HepG2 (cell line): ENCODE measurements around the gene MAML1. TPM values are rescaled to one million over a fixed set of nuclear protein-coding genes. Genes with fewer than 3 reads are reported as not detected.

Source experiments
- AKAP8 ChIP-seq: sonication (generic); formaldehyde crosslinking; IDR thresholded peaks from 2 replicates; pipeline ENCODE4 v1.5.1; 2020; ENCODE audit warnings: mild to moderate bottlenecking, missing genetic modification reagents
- BRD4 ChIP-seq: sonication (generic); formaldehyde crosslinking; IDR thresholded peaks from 2 replicates; pipeline ENCODE4 v1.4.0; 2020; ENCODE audit warnings: missing genetic modification reagents
- CBFB ChIP-seq: sonication (generic); formaldehyde crosslinking; IDR thresholded peaks from 2 replicates; pipeline ENCODE4 v1.4.0; 2020; ENCODE audit warnings: missing genetic modification reagents
- CC2D1A ChIP-seq: sonication (generic); formaldehyde crosslinking; IDR thresholded peaks from 2 replicates; pipeline ENCODE4 v1.8.1; 2023; ENCODE audit warnings: mild to moderate bottlenecking, missing genetic modification reagents
- EP300 ChIP-seq, 3 experiments: sonication (generic) in 1 of 3; formaldehyde crosslinking in 1 of 3; IDR thresholded peaks; 2 replicates each; pipeline versions ENCODE4 v1.5.1 to v1.6.1; 2011 to 2020; ENCODE audit warnings: low read depth in 2 of 3, low read length in 2 of 3, borderline replicate concordance in 1 of 3, improper control_type of control experiment in 1 of 3, mild to moderate bottlenecking in 1 of 3, missing genetic modification reagents in 1 of 3, moderate library complexity in 1 of 3
- FOXK1 ChIP-seq: sonication (generic); formaldehyde crosslinking; IDR thresholded peaks from 2 replicates; pipeline ENCODE4 v1.4.0; 2020; ENCODE audit warnings: low read depth, missing genetic modification reagents, borderline replicate concordance
- HNRNPK ChIP-seq: fragments of 200-400 bp; formaldehyde crosslinking; IDR thresholded peaks from 2 replicates; pipeline ENCODE4 v1.6.1; 2018; ENCODE audit warnings: low read length, low read depth, moderate library complexity, mild to moderate bottlenecking; ENCODE audit not compliant: poor library complexity, severe bottlenecking
- JUN ChIP-seq: sonication (generic); formaldehyde crosslinking; IDR thresholded peaks from 2 replicates; pipeline ENCODE4 v1.4.0; 2020; ENCODE audit warnings: mild to moderate bottlenecking, missing genetic modification reagents
- KLF16 ChIP-seq, 2 experiments: sonication (generic) in 1 of 2; formaldehyde crosslinking in 1 of 2; IDR thresholded peaks; 2 replicates each; pipeline versions ENCODE4 v1.6.1 to v1.8.0; 2016 to 2023; ENCODE audit warnings: missing genetic modification reagents in 2 of 2, missing compliant biosample characterization in 1 of 2
- MED8 ChIP-seq: sonication (generic); formaldehyde crosslinking; IDR thresholded peaks from 2 replicates; pipeline ENCODE4 v1.8.1; 2023; ENCODE audit warnings: mild to moderate bottlenecking, missing genetic modification reagents; ENCODE audit not compliant: insufficient replicate concordance
- MIER3 ChIP-seq: IDR thresholded peaks from 2 replicates; pipeline ENCODE4 v1.6.1; 2016; ENCODE audit warnings: missing compliant biosample characterization, borderline replicate concordance
- MTA3 ChIP-seq: sonication (generic); formaldehyde crosslinking; IDR thresholded peaks from 2 replicates; pipeline ENCODE4 v1.4.0; 2020; ENCODE audit warnings: missing genetic modification reagents
- MZF1 ChIP-seq: sonication (generic); formaldehyde crosslinking; IDR thresholded peaks from 2 replicates; pipeline ENCODE4 v1.8.1; 2023; ENCODE audit warnings: mild to moderate bottlenecking, missing genetic modification reagents, borderline replicate concordance
- NFIB ChIP-seq: sonication (generic); formaldehyde crosslinking; IDR thresholded peaks from 2 replicates; pipeline ENCODE4 v1.9.0; 2021; ENCODE audit warnings: missing genetic modification reagents, mild to moderate bottlenecking, borderline replicate concordance
- RFXAP ChIP-seq: sonication (generic); formaldehyde crosslinking; IDR thresholded peaks from 2 replicates; pipeline ENCODE4 v1.4.0; 2020; ENCODE audit warnings: missing genetic modification reagents, borderline replicate concordance
- SAFB2 ChIP-seq: sonication (generic); formaldehyde crosslinking; IDR thresholded peaks from 2 replicates; pipeline ENCODE4 v1.5.1; 2020; ENCODE audit warnings: missing genetic modification reagents, low read depth, mild to moderate bottlenecking, borderline replicate concordance
- THAP11 ChIP-seq: IDR thresholded peaks from 2 replicates; pipeline ENCODE4 v1.6.1; 2016; ENCODE audit warnings: missing biosample characterization, missing genetic modification reagents
- U2AF2 ChIP-seq: fragments of 200-400 bp; formaldehyde crosslinking; IDR thresholded peaks from 2 replicates; pipeline ENCODE4 v1.6.1; 2017; ENCODE audit warnings: low read depth, mild to moderate bottlenecking, low read length
- ZMYM2 ChIP-seq: sonication (generic); formaldehyde crosslinking; IDR thresholded peaks from 2 replicates; pipeline ENCODE4 v1.8.0; 2022; ENCODE audit warnings: mild to moderate bottlenecking, missing genetic modification reagents
- ZNF124 ChIP-seq: sonication (generic); formaldehyde crosslinking; IDR thresholded peaks from 2 replicates; pipeline ENCODE4 v1.4.0; 2020; ENCODE audit warnings: missing genetic modification reagents
- ZNF468 ChIP-seq: sonication (generic); formaldehyde crosslinking; IDR thresholded peaks from 2 replicates; pipeline ENCODE4 v1.8.0; 2022; ENCODE audit warnings: mild to moderate bottlenecking, moderate library complexity, missing genetic modification reagents
- ZNF652 ChIP-seq: IDR thresholded peaks from 2 replicates; pipeline ENCODE4 v1.6.1; 2016; ENCODE audit warnings: low read depth, borderline replicate concordance
- ZNF883 ChIP-seq: sonication (generic); formaldehyde crosslinking; IDR thresholded peaks from 2 replicates; pipeline ENCODE4 v1.5.1; 2020; ENCODE audit warnings: mild to moderate bottlenecking, missing genetic modification reagents; ENCODE audit errors: not compliant biosample characterization
- polyA plus RNA-seq, 8 experiments: library from polyadenylated mRNA; depleted of rRNA in 3 of 8; stranded (reverse) in 7 of 8; unstranded in 1 of 8; fragments of >200 nt; fragmentation: Illumina TruSeq in 4 of 8; extraction: Trizol in 4 of 8; gene quantifications; 2 replicates each; pipeline versions ENCODE4 v1.2.1 to v1.2.3, GENCODE V29; 2011 to 2016; ENCODE audit warnings: low read depth in 4 of 8, missing spikeins in 1 of 8, mixed read lengths in 1 of 8; ENCODE audit not compliant: insufficient read depth in 1 of 8
- total RNA-seq, 5 experiments: library from RNA; depleted of rRNA; stranded (reverse); fragments of >200 nt; fragmentation: Illumina TruSeq; extraction: Trizol; gene quantifications; 2 replicates each; pipeline ENCODE4 v1.2.3, GENCODE V29; 2016; ENCODE audit warnings: low read depth in 1 of 5
- TF ChIP-seq, protein P1 (sequence below): sonication (generic); formaldehyde crosslinking; conservative IDR thresholded peaks from 2 replicates; pipeline ENCODE4 v1.8.0; 2022; ENCODE audit warnings: mild to moderate bottlenecking, moderate library complexity, missing genetic modification reagents
- TF ChIP-seq, protein P2 (sequence below): sonication (generic); formaldehyde crosslinking; IDR thresholded peaks from 2 replicates; pipeline ENCODE4 v1.5.0; 2020; ENCODE audit warnings: missing genetic modification reagents
- TF ChIP-seq, protein P3 (sequence below): IDR thresholded peaks from 2 replicates; pipeline ENCODE4 v1.6.1; 2016; ENCODE audit warnings: low read depth, borderline replicate concordance
- TF ChIP-seq, protein P4 (sequence below): sonication (generic); formaldehyde crosslinking; IDR thresholded peaks from 2 replicates; pipeline ENCODE4 v1.4.0; 2020; ENCODE audit warnings: mild to moderate bottlenecking, low read depth, missing genetic modification reagents

MAML1 gene
- total and polyA plus RNA-seq, 2 of the 13 experiments (the other 11 are each of a cell fraction or from before 2014, with no cell fraction given) = 10.0 to 10.8 TPM

DNA sequence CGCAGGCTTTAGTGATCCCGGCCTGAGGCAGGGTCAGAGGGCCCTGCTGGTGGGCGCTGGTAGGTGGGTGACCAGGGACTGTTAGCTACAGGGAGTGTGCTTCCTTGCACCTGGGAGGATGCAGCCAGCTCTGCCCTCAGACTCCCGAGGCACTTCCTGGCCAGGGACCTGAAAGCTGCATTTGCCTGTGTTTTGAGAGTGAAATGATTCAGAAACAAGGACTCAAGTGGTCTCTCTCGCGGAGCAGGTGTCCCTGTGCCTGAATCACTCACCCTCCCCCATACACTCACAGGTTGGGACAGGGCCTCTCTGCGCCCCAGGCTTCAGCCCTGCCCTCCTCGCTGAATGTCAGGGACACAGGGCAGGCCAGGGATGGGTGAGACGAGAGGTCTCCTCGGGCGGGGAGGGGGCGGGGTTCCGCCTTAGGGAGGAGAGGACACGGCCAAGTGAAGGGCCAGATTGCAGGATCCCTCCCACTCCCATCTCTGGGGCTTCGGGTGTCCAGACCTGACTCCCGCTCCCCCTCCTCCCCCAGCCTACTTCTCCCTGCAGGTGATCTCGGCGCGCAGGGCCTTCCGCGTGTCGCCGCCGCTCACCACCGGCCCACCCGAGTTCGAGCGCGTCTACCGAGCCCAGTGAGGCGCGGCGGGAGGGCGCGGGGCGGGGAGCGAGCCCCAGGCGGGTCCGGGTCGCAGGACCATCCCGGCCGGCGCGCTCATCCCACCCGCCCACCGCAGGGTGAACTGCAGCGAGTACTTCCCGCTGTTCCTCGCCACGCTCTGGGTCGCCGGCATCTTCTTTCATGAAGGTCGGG, 62.6 kb downstream of the MAML1 start (continued):
- TF ChIP-seq HNRNPK (peak; percentile 67), EP300 (IDR thresholded peaks at IDR 0.05; ENCODE audit: low read depth in 2 of 2, low read length in 2 of 2) (no peak), EP300 (CRISPR knock-in tag; IDR thresholded peaks at IDR 0.05; ENCODE audit: borderline replicate concordance) (no peak), SAFB2 (CRISPR knock-in tag) (0 out of 2 replicates have a peak, but pooled peaks have one; percentile 28), JUN (CRISPR knock-in tag) (no peak), ZNF652 (CRISPR knock-in tag) (no peak), ZNF124 (no peak), KLF16 (CRISPR knock-in tag; IDR thresholded peaks at IDR 0.05) (no peak), ZMYM2 (CRISPR knock-in tag) (no peak), ZNF468 (CRISPR knock-in tag) (peak; percentile 72; the same call in 1 of the 2 replicates), MTA3 (CRISPR knock-in tag) (no peak), MIER3 (CRISPR knock-in tag) (0 out of 2 replicates have a peak, but pooled peaks have one; percentile 10), FOXK1 (CRISPR knock-in tag) (no peak), MED8 (CRISPR knock-in tag) (no peak), CC2D1A (CRISPR knock-in tag) (no peak), U2AF2 (no peak), ZNF883 (CRISPR knock-in tag) (peak; percentile 77), THAP11 (CRISPR knock-in tag) (no peak), CBFB (CRISPR knock-in tag) (no peak), BRD4 (CRISPR knock-in tag) (no peak), RFXAP (no peak), MZF1 (CRISPR knock-in tag) (no peak), AKAP8 (peak; percentile 88), NFIB (CRISPR knock-in tag) (no peak)
- TF ChIP-seq, protein P1, sequence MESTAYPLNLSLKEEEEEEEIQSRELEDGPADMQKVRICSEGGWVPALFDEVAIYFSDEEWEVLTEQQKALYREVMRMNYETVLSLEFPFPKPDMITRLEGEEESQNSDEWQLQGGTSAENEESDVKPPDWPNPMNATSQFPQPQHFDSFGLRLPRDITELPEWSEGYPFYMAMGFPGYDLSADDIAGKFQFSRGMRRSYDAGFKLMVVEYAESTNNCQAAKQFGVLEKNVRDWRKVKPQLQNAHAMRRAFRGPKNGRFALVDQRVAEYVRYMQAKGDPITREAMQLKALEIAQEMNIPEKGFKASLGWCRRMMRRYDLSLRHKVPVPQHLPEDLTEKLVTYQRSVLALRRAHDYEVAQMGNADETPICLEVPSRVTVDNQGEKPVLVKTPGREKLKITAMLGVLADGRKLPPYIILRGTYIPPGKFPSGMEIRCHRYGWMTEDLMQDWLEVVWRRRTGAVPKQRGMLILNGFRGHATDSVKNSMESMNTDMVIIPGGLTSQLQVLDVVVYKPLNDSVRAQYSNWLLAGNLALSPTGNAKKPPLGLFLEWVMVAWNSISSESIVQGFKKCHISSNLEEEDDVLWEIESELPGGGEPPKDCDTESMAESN (CRISPR knock-in tag) = 0 out of 2 replicates have a peak, but pooled peaks have one; percentile 25
- TF ChIP-seq, protein P2, sequence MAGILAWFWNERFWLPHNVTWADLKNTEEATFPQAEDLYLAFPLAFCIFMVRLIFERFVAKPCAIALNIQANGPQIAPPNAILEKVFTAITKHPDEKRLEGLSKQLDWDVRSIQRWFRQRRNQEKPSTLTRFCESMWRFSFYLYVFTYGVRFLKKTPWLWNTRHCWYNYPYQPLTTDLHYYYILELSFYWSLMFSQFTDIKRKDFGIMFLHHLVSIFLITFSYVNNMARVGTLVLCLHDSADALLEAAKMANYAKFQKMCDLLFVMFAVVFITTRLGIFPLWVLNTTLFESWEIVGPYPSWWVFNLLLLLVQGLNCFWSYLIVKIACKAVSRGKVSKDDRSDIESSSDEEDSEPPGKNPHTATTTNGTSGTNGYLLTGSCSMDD (CRISPR knock-in tag) = no peak
- TF ChIP-seq, protein P3, sequence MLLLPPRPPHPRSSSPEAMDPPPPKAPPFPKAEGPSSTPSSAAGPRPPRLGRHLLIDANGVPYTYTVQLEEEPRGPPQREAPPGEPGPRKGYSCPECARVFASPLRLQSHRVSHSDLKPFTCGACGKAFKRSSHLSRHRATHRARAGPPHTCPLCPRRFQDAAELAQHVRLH (CRISPR knock-in tag) = no peak
- TF ChIP-seq, protein P4, sequence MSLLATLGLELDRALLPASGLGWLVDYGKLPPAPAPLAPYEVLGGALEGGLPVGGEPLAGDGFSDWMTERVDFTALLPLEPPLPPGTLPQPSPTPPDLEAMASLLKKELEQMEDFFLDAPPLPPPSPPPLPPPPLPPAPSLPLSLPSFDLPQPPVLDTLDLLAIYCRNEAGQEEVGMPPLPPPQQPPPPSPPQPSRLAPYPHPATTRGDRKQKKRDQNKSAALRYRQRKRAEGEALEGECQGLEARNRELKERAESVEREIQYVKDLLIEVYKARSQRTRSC (CRISPR knock-in tag) = no peak
